ENCODE measurements around the gene CXCR6. TPM values are rescaled to one million over a fixed set of nuclear protein-coding genes. Genes with fewer than 3 reads are reported as not detected.

The CXCR6 gene
- total RNA-seq, 1 donor from 2014 or later = 9.3 TPM

DNA sequence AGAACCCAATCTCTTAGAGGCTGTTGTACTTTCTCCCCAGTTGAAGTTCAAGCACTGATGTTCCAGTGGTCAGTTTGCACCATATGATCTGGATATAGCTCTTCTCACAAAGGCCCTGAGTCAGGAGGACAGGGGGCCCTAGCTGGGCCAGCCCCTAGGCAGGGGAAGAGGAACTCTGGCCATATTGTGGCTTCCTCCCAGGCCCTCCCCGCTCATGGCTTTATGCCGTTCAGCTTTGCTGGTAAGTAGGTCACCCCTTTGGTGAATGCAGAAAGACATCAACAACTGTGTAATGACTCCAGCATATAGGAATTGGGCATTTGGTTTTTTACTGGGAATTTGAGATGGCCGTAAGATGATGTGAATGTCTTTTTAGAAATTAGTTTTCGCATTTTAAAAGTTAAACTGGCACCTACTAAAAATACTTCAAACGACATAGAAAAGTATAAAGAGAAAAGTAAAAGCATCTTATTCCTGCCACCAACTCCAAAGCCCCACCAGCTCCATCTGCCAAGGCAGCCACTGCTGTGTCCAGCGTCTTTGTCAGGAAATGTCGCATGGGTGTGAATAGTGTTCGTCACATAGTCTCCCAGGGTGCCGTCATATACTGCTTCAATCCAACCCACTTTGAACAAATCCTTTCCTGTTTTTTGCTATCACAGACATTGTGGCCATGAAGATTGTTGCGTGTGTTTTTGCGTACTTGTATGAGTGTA is 31.6 kb upstream of the CXCR6 start:
- H3K9me3 Mint-ChIP-seq = peaks cover 2% of the 10 kb centered on the region
- H3K4me1 Mint-ChIP-seq (ENCODE audit: low read depth) = peaks cover 43% of the 10 kb centered on the region
- H3K36me3 Mint-ChIP-seq (ENCODE audit: low read depth) = peaks cover 9% of the 10 kb centered on the region
- no peak for DNase-seq (ENCODE audit: low spot score)
- intact Hi-C loops (cut with micrococcal nuclease) = no loop called here
- no peak overlapping the region for H3K4me3 Mint-ChIP-seq (ENCODE audit: low read depth)
- peaks cover 56% of the 10 kb centered on the region for H3K27me3 Mint-ChIP-seq (ENCODE audit: low read depth)
- H3K27ac Mint-ChIP-seq = no peak overlapping the region

DNA sequence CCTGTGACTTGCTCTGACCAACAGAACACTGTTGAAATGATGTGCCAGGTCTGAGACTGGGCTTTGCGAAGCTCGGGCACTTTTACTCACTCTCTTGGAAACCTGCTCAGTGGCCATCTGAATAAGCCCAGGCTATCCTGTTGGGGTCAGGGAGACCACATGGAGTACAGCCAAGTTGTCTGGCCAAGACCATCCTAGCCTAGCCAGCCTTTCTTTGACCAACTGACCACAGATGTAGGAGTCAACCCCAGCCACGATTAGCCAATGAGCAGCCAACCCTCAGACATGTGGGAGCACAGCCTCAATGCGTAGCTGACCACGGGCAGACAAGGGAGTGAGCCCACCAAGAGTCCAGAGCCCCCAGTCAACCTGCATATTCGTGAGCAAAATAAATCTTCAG is 30.8 kb upstream of the CXCR6 start:
- no peak overlapping the region for H3K27ac Mint-ChIP-seq
- no peak for DNase-seq (ENCODE audit: low spot score)
- peaks cover 55% of the 10 kb centered on the region for H3K27me3 Mint-ChIP-seq (ENCODE audit: low read depth)
- no peak overlapping the region for H3K4me3 Mint-ChIP-seq (ENCODE audit: low read depth)
- H3K36me3 Mint-ChIP-seq (ENCODE audit: low read depth) = peaks cover 10% of the 10 kb centered on the region
- no peaks in the 10 kb centered on the region for H3K9me3 Mint-ChIP-seq
- peaks cover 45% of the 10 kb centered on the region for H3K4me1 Mint-ChIP-seq (ENCODE audit: low read depth)
- intact Hi-C loops (cut with micrococcal nuclease) = no loop called here

DNA sequence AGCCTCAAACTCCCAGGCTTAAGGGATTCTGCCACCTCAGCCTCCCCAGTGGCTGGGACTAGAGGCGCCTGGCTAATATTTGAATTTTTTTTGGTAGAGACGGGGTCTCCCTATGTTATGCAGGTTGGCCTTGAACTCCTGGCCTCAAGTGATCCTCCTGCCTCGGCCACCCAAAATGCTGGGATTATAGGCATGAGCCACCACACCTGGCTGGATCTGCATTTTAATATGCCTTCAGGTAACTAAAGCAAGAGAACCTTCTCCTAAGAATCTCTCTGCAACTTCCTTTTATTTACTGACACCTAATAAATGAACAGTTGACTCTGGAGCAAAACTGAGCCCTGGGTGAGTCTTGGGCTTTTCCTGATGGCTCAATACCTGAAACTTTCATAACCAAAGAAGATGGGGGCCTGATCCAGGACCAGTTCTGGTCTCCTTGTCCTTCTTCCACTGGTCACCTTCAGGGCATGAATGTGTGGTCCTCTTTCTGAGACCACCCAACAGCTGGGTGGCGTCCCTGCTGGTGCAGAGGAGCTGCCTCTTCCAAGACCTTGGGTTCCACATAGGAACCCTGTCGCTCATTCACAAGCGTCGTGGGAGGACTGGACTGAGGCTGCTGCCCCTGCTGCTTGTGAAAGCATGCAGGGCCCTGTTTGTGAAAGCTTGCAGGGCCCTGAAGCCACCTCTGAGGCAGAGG is 28.8 kb upstream of the CXCR6 start:
- intact Hi-C loops (cut with micrococcal nuclease) = loop anchor here (1.0 to 5.0 kb wide), 3 partner anchors 33 to 458 kb away; partner anchors contain the start of genes CCR5 and LZTFL1
- Mint-ChIP-seq H3K9me3 (no peaks in the 10 kb centered on the region), H3K27ac (no peak overlapping the region), H3K4me1 (ENCODE audit: low read depth) (peaks cover 30% of the 10 kb centered on the region), H3K4me3 (ENCODE audit: low read depth) (no peak overlapping the region), H3K27me3 (ENCODE audit: low read depth) (peaks cover 50% of the 10 kb centered on the region), H3K36me3 (ENCODE audit: low read depth) (peaks cover 23% of the 10 kb centered on the region)
- no peak for DNase-seq (ENCODE audit: low spot score)

DNA sequence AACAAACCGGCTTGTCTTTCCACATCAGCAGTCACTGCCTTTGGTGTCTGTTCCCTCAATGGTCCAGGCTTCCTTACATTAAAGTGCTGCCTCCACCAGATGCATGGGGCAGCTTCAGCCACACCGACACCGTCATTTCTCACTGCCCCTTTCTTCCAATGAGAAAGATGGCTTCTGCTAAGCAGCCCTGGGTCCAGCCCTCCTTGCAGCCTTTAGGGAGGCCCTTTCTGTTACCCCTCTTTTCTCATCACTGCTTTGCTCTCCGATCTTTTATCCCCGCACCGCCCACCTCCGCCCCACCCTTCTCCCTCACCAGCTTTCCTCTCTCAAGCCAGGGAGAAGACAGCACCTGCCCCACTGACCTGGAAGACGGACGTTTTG is 28.2 kb upstream of the CXCR6 start:
- no peak for DNase-seq (ENCODE audit: low spot score)
- H3K9me3 Mint-ChIP-seq = no peaks in the 10 kb centered on the region
- H3K27ac Mint-ChIP-seq = peak overlapping the region; percentile 26
- intact Hi-C loops (cut with micrococcal nuclease) = loop anchor here (1.0 to 5.0 kb wide), 3 partner anchors 34 to 457 kb away; partner anchors contain the start of genes CCR5 and LZTFL1
- peaks cover 25% of the 10 kb centered on the region for H3K36me3 Mint-ChIP-seq (ENCODE audit: low read depth)
- H3K27me3 Mint-ChIP-seq (ENCODE audit: low read depth) = peaks cover 44% of the 10 kb centered on the region
- H3K4me3 Mint-ChIP-seq (ENCODE audit: low read depth) = peak overlapping the region; percentile 41
- peaks cover 29% of the 10 kb centered on the region for H3K4me1 Mint-ChIP-seq (ENCODE audit: low read depth)

DNA sequence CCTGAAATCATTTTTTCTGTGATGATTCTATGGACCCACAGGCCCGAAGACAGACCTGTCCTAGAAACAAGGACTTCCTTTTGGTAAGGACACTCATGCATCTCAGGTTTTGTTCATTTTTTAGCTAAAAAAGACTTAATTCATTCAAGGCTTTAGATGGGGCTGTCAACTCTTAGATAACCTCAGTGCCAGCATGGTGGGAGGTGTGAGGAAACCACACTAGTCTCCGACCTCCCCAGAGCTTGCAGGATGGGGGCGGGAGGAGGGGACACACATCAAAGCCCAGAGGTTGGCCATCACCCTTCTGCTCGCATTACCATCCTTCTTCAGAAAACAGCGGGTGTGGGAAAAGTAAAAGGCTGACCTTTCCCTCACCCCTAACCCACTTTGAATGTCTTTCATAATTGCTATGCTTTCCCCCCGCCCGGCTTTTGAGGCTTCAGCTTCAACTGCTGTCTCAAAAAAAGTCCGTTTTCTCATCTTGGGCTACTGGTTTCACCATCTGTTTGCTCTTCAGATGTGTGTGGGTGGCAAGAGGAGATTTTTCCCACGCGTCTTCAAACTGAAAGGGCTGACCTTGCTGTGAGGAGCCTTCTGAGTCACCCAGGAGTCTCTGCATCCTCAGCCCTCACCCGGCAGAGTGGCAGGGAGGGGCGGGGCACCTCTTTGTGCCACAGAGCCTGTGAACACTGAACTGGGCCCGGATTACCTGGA is 27.6 kb upstream of the CXCR6 start:
- H3K4me3 Mint-ChIP-seq (ENCODE audit: low read depth) = peak overlapping the region; percentile 23
- peak; percentile 68 for DNase-seq (ENCODE audit: low spot score)
- peak overlapping the region; percentile 51 for H3K27ac Mint-ChIP-seq
- H3K9me3 Mint-ChIP-seq = no peaks in the 10 kb centered on the region
- intact Hi-C loops (cut with micrococcal nuclease) = loop anchor here (1.0 to 5.0 kb wide), 5 partner anchors 28 to 457 kb away; partner anchors contain the start of genes CCR5, CXCR6 and LZTFL1
- H3K4me1 Mint-ChIP-seq (ENCODE audit: low read depth) = peaks cover 25% of the 10 kb centered on the region
- H3K36me3 Mint-ChIP-seq (ENCODE audit: low read depth) = peaks cover 28% of the 10 kb centered on the region
- H3K27me3 Mint-ChIP-seq (ENCODE audit: low read depth) = peaks cover 38% of the 10 kb centered on the region

DNA sequence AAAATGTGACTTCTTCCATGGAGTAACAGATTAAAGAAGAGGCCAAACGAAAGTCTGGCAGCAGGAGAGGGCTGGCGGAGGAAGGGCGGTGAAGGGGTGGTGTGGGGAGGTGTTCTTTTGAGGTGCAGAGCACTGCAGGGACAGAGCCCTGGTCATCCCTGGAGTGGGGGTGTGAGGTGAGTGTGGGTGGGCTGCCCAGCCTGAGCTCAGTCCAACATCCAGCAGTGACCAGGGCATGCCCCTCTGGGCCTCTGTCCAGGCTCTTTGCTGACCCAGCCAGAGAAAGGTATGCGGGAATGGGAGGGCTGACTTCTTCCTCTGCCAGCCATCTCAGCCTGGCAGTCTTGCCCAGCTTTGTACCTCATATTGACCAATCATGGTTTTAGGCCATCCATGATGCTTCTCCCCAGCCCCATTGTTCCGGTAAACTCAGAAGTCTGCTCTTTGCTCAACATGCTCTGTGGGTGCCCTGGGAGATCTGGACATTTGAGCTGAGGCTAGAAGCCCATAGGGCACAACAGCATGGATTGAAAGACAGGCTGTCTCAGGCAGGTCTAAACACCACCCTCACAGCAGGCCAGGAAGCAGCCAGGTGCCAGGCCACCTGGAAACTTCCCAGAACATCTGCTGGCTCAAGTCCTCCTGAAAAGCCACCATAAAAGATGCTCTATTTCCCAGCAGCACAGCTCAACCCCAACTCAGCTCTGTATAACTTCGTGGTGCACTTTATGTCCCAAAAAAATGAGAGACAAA is 25.9 kb upstream of the CXCR6 start:
- Mint-ChIP-seq H3K4me1 (ENCODE audit: low read depth) (peaks cover 25% of the 10 kb centered on the region), H3K4me3 (ENCODE audit: low read depth) (no peak overlapping the region), H3K36me3 (ENCODE audit: low read depth) (peaks cover 42% of the 10 kb centered on the region), H3K27ac (no peak overlapping the region), H3K9me3 (no peaks in the 10 kb centered on the region), H3K27me3 (ENCODE audit: low read depth) (peaks cover 24% of the 10 kb centered on the region)
- no peak for DNase-seq (ENCODE audit: low spot score)
- intact Hi-C loops (cut with micrococcal nuclease) = loop anchor here (5.0 kb wide), 2 partner anchors 75 to 455 kb away; partner anchors contain the start of genes CCR5 and LZTFL1

DNA sequence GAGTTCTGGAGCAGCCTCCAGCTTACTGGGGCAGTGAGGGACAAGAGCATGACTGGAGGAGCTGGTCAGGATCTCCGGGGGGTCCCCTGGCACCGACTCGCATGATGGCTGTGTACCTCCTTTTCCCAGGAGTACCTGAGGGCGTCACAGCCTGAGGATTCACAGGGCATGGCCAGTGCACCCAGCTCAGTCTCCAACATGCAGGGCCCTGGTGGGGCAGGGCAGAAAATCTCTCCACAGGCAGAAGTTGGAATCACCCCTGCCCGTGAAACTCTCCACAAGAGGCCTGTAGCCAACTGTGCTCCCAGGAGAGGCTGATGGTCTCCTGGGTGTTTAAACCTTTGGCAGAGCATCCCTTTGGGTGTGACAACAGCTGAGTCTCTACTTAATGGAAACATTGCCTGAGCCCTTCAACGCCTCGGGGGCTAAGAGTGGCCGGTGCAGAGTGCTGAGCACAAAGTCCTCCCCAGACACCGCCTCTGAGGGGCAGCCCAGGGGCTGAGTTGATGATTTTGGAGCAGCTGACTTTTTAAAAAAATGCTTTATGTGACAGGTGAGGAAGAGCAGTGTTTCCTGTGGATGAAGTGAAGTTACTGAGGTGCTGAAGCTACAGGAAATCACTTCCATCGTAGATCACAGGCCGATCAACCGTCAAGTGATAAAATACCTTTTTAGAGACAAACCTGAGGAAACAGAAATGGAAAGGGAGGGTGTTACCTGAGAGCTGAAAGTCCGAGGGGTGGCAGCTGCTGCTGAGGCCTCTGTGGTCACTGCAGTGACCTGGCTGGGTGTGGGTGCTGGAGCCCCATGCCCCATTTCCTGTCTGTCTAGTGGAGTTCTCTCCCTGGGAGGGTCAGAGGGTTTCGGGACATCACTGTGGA is 21.9 kb upstream of the CXCR6 start:
- Mint-ChIP-seq H3K36me3 (ENCODE audit: low read depth) (peaks cover 67% of the 10 kb centered on the region), H3K4me1 (ENCODE audit: low read depth) (peaks cover 7% of the 10 kb centered on the region), H3K9me3 (no peaks in the 10 kb centered on the region), H3K27me3 (ENCODE audit: low read depth) (peaks cover 3% of the 10 kb centered on the region), H3K27ac (no peak overlapping the region), H3K4me3 (ENCODE audit: low read depth) (no peak overlapping the region)
- no peak for DNase-seq (ENCODE audit: low spot score)
- intact Hi-C loops (cut with micrococcal nuclease) = no loop called here

DNA sequence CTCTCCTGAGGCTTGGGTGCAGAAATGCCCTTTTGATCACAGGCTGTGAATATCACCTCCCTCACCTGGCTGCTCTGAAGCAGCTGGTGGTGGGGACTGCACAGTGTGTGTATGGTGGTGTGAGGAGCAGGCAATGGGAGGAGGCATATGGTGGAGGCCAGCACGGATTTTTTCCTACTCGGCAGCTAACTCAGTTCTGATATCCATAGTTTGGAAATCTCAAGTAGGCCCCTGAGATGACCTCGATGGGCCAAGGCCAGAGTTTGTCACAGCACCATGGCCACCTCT is 21.3 kb upstream of the CXCR6 start:
- H3K36me3 Mint-ChIP-seq (ENCODE audit: low read depth) = peaks cover 70% of the 10 kb centered on the region
- peaks cover under 1% of the 10 kb centered on the region for H3K27me3 Mint-ChIP-seq (ENCODE audit: low read depth)
- H3K4me3 Mint-ChIP-seq (ENCODE audit: low read depth) = no peak overlapping the region
- peaks cover 1% of the 10 kb centered on the region for H3K4me1 Mint-ChIP-seq (ENCODE audit: low read depth)
- intact Hi-C loops (cut with micrococcal nuclease) = no loop called here
- no peak overlapping the region for H3K27ac Mint-ChIP-seq
- H3K9me3 Mint-ChIP-seq = no peaks in the 10 kb centered on the region
- no peak for DNase-seq (ENCODE audit: low spot score)

DNA sequence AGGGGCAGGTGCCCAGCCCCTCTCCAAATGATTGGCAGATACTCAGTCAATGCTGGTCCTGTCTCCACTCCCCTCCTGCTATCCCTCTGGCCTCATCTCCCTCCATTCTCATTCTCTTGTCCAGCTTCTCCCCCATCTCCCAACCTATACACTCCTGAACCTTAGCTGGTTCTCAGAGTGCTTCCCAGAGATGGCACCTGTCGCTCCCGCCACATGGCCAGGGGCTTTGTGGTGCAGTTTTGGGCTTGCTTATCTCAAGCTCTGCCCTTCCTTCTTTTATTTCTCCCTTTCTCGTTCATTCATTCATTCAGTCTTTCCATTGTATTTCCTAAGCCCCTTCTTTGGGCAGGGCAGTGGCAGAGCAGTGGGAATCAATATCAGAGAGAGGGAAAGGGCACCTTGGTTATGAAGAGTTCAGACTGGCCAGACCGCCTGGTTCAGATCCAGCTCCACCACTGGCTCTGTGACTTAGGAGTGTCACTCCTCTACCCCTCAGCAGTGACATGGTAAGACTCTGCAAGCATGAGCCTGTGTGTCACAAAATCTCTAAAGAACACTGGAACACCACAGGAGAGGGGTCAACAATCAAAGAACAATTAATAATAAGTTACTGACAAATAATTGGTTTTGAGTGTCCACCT is 20.2 kb upstream of the CXCR6 start:
- no peaks in the 10 kb centered on the region for H3K9me3 Mint-ChIP-seq
- H3K27ac Mint-ChIP-seq = no peak overlapping the region
- H3K27me3 Mint-ChIP-seq (ENCODE audit: low read depth) = no peaks in the 10 kb centered on the region
- H3K36me3 Mint-ChIP-seq (ENCODE audit: low read depth) = peaks cover 80% of the 10 kb centered on the region
- H3K4me3 Mint-ChIP-seq (ENCODE audit: low read depth) = no peak overlapping the region
- DNase-seq (ENCODE audit: low spot score) = no peak
- no peaks in the 10 kb centered on the region for H3K4me1 Mint-ChIP-seq (ENCODE audit: low read depth)
- intact Hi-C loops (cut with micrococcal nuclease) = no loop called here

DNA sequence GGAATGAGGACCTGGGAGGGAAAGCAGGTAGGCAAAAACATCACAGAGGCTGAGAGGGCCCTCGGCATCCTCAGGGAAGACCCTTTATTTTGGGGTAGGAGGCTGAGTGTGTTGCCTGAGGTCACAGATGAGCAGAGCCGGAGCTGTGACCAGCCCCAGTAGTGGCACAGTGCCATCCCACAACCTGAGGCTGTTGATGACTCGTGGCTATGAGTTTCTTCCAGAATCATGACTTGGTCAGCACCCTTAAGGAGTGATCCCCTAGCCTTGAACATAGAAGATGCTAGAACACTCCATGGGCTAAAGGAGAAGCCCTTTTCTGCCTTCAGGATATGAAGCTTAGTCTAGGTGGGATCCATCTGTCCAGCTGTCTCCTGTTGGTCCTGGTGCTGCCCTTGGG is 19.5 kb upstream of the CXCR6 start:
- H3K4me1 Mint-ChIP-seq (ENCODE audit: low read depth) = no peaks in the 10 kb centered on the region
- H3K9me3 Mint-ChIP-seq = no peaks in the 10 kb centered on the region
- intact Hi-C loops (cut with micrococcal nuclease) = no loop called here
- H3K36me3 Mint-ChIP-seq (ENCODE audit: low read depth) = peaks cover 81% of the 10 kb centered on the region
- H3K27me3 Mint-ChIP-seq (ENCODE audit: low read depth) = no peaks in the 10 kb centered on the region
- no peak overlapping the region for H3K27ac Mint-ChIP-seq
- no peak for DNase-seq (ENCODE audit: low spot score)
- no peak overlapping the region for H3K4me3 Mint-ChIP-seq (ENCODE audit: low read depth)

DNA sequence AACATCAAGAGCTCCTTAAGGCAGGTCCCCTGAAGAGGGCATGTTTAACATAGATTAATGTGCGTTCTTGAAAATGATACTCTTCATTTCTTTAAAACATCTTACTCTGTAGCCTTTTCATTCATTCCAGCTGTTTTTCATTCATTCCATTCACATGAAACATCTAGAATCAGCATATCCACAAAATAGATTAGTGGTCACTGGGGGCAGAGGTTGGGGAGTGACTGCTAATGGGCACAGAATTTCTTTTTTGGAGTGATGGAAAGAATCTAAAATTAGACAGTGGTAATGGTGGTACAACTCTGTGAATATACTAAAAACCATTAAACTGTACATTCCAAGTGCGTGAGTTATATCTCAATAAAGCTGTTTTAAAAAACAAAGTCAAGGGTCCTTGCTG is 15.4 kb upstream of the CXCR6 start:
- intact Hi-C loops (cut with micrococcal nuclease) = no loop called here
- H3K27ac Mint-ChIP-seq = no peak overlapping the region
- H3K4me3 Mint-ChIP-seq (ENCODE audit: low read depth) = no peak overlapping the region
- H3K4me1 Mint-ChIP-seq (ENCODE audit: low read depth) = no peaks in the 10 kb centered on the region
- no peak for DNase-seq (ENCODE audit: low spot score)
- H3K36me3 Mint-ChIP-seq (ENCODE audit: low read depth) = peaks cover 86% of the 10 kb centered on the region
- no peaks in the 10 kb centered on the region for H3K27me3 Mint-ChIP-seq (ENCODE audit: low read depth)
- H3K9me3 Mint-ChIP-seq = no peaks in the 10 kb centered on the region
